GM19395 (cell line): Measurements from ENCODE around the gene KIR2DL3.
"Not testable (repeated sequence)": the region's sequence is repeated elsewhere in the genome, so short reads cannot be mapped to it uniquely, and the experiment has no call there.

ENCODE experiments used
- ATAC-seq: cut with Tn5 transposase; IDR thresholded peaks from one replicate; pipeline ENCODE4 v1.9.1; 2021; ENCODE audit warnings: mild to moderate bottlenecking, moderate library complexity; ENCODE audit not compliant: unreplicated experiment

KIR2DL3 gene

GRCh38 chr19:54738306-54738705 lies at the start of gene KIR2DL3:
TSS of gene KIR2DL3 (plus strand) at chr19:54738513. CDS start at chr19:54738546, 33 bp downstream.
- ATAC-seq = not testable (repeated sequence)

GRCh38 chr19:54691582-54692297 lies 46.6 kb upstream of the KIR2DL3 start:
- no peak for ATAC-seq

- no peak for ATAC-seq
Observed at GRCh38 chr19:54692298-54692615, 46.1 kb upstream of the KIR2DL3 start.

- no peak for ATAC-seq
Observed at GRCh38 chr19:54694648-54695047, 43.7 kb upstream of the KIR2DL3 start.

GRCh38 chr19:54696117-54696548 lies 42.2 kb upstream of the KIR2DL3 start:
- ATAC-seq = no peak

GRCh38 chr19:54696766-54697165 lies 41.5 kb upstream of the KIR2DL3 start:
- ATAC-seq = no peak

- ATAC-seq = not testable (repeated sequence)
Observed at GRCh38 chr19:54697716-54698115, 40.6 kb upstream of the KIR2DL3 start.

- no peak for ATAC-seq
Observed at GRCh38 chr19:54704928-54705327, 33.4 kb upstream of the KIR2DL3 start.

GRCh38 chr19:54707962-54708361 lies 30.4 kb upstream of the KIR2DL3 start:
- ATAC-seq = no peak

GRCh38 chr19:54708781-54709180 lies 29.5 kb upstream of the KIR2DL3 start:
- no peak for ATAC-seq

GRCh38 chr19:54709212-54709948 lies 28.9 kb upstream of the KIR2DL3 start:
- ATAC-seq = no peak

- not testable (repeated sequence) for ATAC-seq
Observed at GRCh38 chr19:54709956-54710355, 28.4 kb upstream of the KIR2DL3 start.

- no peak for ATAC-seq
Observed at GRCh38 chr19:54724142-54724541, 14.2 kb upstream of the KIR2DL3 start, which contains the start of gene KIR3DL3. TSS of gene KIR3DL3 (plus strand) at chr19:54724442. CDS start at chr19:54724497, 55 bp downstream.

GRCh38 chr19:54724644-54725043 lies 13.7 kb upstream of the KIR2DL3 start:
- no peak for ATAC-seq

- no peak for ATAC-seq
Observed at GRCh38 chr19:54725321-54725720, 13.0 kb upstream of the KIR2DL3 start.

GRCh38 chr19:54727562-54727961 lies 10.8 kb upstream of the KIR2DL3 start:
- ATAC-seq = no peak

GRCh38 chr19:54728167-54728566 lies 10.1 kb upstream of the KIR2DL3 start:
- ATAC-seq = no peak

GRCh38 chr19:54729416-54730188 lies 8.7 kb upstream of the KIR2DL3 start:
- ATAC-seq = no peak

GRCh38 chr19:54731191-54731590 lies 7.1 kb upstream of the KIR2DL3 start:
- no peak for ATAC-seq

GRCh38 chr19:54738715-54739114 lies 402 bp downstream of the KIR2DL3 start:
- ATAC-seq = no peak
